ENCODE results near the gene DNM3.
A peak's percentile ranks its signal among the peaks of the same experiment; 100 is the strongest.

Gene DNM3

GRCh38 chr1:172451002-172451443, 609.7 kb downstream of the DNM3 start (continued):
- TF ChIP-seq PATZ1 (tag by site-specific recombination; IDR thresholded peaks at IDR 0.05): 0 out of 2 replicates have a peak, but pooled peaks have one; percentile 13
- no peak for TF ChIP-seq ZNF514 (tag by site-specific recombination; IDR thresholded peaks at IDR 0.05)
- TF ChIP-seq GLIS2 (tag by site-specific recombination; IDR thresholded peaks at IDR 0.05): no peak
- no peak for TF ChIP-seq ZNF132 (tag by site-specific recombination; IDR thresholded peaks at IDR 0.05; ENCODE audit: borderline replicate concordance)
- TF ChIP-seq ZNF311 (tag by site-specific recombination; IDR thresholded peaks at IDR 0.05; ENCODE audit: borderline replicate concordance): no peak
- TF ChIP-seq ZSCAN16 (tag by site-specific recombination; IDR thresholded peaks at IDR 0.05): no peak
- no peak for TF ChIP-seq GFI1B (tag by site-specific recombination; IDR thresholded peaks at IDR 0.05)
- peak; percentile 74 for TF ChIP-seq PRDM6 (tag by site-specific recombination; IDR thresholded peaks at IDR 0.05)
- peak; percentile 84 for TF ChIP-seq FEZF1 (tag by site-specific recombination; IDR thresholded peaks at IDR 0.05)

- ChIA-PET POLR2A (no interaction called here), CTCF (interaction anchor here (0.8 kb wide), 1 partner anchor 10 kb away, joined by 4 read pairs; no protein-coding TSS in a partner anchor)
- H3K9me3 ChIP-seq (ENCODE audit: control insufficient read depth, insufficient read depth, low read depth, low read length): no peaks in the 10 kb centered on the region
- H3K27ac ChIP-seq (ENCODE audit: extremely low read depth, low read depth, low read length): no peak overlapping the region
- no peaks in the 10 kb centered on the region for H3K36me3 ChIP-seq (ENCODE audit: control insufficient read depth in 2 of 2, insufficient read depth in 1 of 2, low read length in 2 of 2)
- H3K4me1 ChIP-seq (ENCODE audit: control insufficient read depth, insufficient read depth, low read length): peaks cover 8% of the 10 kb centered on the region
- H3K4me3 ChIP-seq (ENCODE audit: low read depth, low read length): no peak overlapping the region
- no peak for TF ChIP-seq SALL2 (tag by site-specific recombination; IDR thresholded peaks at IDR 0.05; ENCODE audit: borderline replicate concordance)
- no peak for TF ChIP-seq ZNF426 (tag by site-specific recombination; IDR thresholded peaks at IDR 0.05)
- TF ChIP-seq ZBTB44 (tag by site-specific recombination; IDR thresholded peaks at IDR 0.05): no peak
- TF ChIP-seq ZNF292 (tag by site-specific recombination; IDR thresholded peaks at IDR 0.05; ENCODE audit: borderline replicate concordance, low read depth): no peak
- TF ChIP-seq ZNF660 (tag by site-specific recombination; IDR thresholded peaks at IDR 0.05): no peak
- no peak for TF ChIP-seq ZNF558 (tag by site-specific recombination; IDR thresholded peaks at IDR 0.05)
- TF ChIP-seq ZNF677 (tag by site-specific recombination; IDR thresholded peaks at IDR 0.05): no peak
- no peak for TF ChIP-seq ZFP69B (tag by site-specific recombination; IDR thresholded peaks at IDR 0.05)
- no peak for TF ChIP-seq ZNF555 (tag by site-specific recombination; conservative IDR thresholded peaks at IDR 0.05)
- TF ChIP-seq KLF1 (tag by site-specific recombination; IDR thresholded peaks at IDR 0.05): no peak
- TF ChIP-seq PATZ1 (tag by site-specific recombination; IDR thresholded peaks at IDR 0.05): no peak
- TF ChIP-seq ZNF18 (tag by site-specific recombination; IDR thresholded peaks at IDR 0.05): no peak
- no peak for TF ChIP-seq ZNF510 (tag by site-specific recombination; IDR thresholded peaks at IDR 0.05; ENCODE audit: insufficient replicate concordance)
Measured at GRCh38 chr1:172452536-172453152, 611.3 kb downstream of the DNM3 start.
